ENCODE measurements around the gene TRIM31.
"Not testable (repeated sequence)": the region's sequence is repeated elsewhere in the genome, so short reads cannot be mapped to it uniquely, and the experiment has no call there.

TRIM31 gene

GRCh38 chr6:30149234-30149633 lies 36.3 kb upstream of the TRIM31 start:
- DNase-seq, result no peak

DNA sequence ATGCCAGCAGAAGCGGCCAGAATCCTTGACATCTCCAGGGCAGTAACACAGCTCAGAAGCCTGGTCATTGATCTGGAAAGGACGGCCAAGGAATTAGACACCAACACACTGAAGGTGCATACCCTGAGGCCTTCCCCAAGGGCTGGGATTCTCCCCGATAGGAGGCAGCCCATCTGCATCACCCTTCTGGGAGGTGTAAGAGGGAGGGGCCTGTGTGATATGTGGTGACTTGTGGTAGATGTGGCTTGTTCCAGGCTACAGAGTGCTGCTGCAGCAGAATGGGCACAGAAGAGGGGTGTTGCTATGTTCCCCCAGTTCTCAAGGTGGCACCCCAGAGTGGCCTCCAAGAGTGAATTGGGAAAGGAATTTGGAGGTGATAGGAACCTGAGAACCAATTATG lies 34.2 kb upstream of the TRIM31 start:
- DNase-seq, result no peak

DNA sequence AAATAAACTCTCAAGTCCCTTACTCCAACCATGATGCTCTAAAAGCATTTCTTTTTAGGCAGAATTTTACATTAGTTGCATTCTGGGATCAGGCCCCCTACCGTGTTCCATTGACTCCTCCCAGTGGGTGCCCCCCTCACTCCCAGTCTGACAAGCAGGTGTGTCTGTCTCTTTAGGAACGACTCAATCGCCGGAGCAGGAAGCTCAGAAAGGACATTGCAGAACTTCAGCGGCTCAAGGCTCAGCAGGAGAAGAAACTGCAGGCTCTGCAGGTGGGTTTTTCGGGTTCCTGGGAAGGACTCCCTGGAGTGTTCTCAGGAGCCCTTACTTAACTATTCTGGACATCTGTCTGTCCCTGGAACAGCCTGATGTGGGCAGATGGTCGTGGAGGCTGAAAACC lies 32.9 kb upstream of the TRIM31 start:
- DNase-seq, result no peak

DNA sequence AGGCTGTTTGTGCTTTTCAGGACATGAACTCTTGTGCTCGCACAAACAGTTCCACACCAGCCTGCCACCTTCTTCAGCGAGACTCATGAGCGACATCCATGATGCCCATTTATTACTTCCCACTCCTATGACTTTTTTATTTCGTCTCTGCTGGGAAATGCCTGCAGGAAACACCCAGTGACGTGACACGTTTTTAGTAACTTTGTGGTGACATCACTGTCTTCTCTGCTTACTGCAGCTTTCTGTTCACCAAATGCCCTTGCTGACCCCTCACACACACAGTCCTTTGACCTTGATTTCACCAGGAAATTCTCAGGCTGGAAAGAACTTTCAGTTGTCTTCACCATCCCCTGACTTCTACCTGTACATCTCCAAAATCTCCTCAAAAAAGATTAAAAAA lies 31.9 kb upstream of the TRIM31 start:
- DNase-seq, result no peak

- DNase-seq, result no peak
Measured at GRCh38 chr6:30143780-30144179, 30.9 kb upstream of the TRIM31 start.

DNA sequence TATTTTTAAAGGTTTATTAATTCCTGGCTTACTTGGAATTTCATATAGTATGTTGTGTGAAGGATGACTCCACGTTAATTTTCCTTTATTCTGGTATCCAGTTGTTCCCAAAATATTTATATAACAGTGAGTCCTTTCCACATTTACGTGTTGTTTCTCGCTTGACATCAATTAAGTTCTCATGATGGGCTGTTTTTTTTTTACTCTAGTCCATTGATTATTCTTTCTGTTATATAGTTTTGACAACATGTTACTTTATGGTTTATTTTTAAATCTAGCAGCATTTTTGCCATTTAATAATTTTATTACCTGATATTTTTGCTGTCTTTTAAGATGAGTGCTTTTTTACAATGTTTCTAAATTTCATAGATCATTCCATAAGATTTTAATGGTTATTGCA lies 29.8 kb upstream of the TRIM31 start:
- no peak for DNase-seq

DNA sequence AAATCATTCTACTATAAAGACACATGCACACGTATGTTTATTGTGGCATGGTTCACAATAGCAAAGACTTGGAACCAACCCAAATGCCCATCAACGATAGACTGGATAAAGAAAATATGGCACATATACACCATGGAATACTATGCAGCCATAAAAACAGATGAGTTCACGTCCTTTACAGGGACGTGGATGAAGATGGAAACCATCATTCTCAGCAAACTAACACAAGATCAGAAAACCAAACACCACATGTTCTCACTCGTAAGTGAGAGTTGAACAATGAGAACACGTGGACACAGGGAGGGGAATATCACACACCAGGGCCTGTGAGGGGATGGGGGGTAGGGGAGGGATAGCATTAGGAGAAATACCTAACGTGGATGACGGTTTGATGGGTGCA lies 27.4 kb upstream of the TRIM31 start:
- not testable (repeated sequence) for DNase-seq

- DNase-seq, result no peak
Measured at GRCh38 chr6:30136570-30137286, 23.8 kb upstream of the TRIM31 start.

DNA sequence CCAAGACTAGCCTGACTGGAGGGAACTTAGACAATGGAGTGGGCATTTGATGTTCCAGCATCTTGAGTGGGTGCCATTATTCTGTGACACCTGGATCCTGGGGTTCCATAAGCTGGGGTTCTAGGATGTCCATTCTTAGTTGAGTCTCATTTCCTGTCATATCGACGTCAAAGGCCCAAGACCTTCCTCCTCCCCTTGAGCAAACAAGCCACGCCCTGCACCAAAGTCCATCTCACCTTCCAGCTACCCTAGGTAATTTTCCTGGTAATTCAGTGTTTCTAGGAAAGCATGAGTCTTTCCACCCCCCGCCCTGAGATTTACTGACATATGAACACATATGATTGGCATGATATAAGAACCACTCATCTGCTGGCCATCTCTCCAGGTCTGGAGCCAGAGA lies 22.9 kb upstream of the TRIM31 start, which contains the start of gene TRIM40:
TRIM40 (plus strand) TSS at position 384 of the 400 bp plus-strand sequence. CDS start 897 bp downstream, outside the sequence.
- no peak for DNase-seq

DNA sequence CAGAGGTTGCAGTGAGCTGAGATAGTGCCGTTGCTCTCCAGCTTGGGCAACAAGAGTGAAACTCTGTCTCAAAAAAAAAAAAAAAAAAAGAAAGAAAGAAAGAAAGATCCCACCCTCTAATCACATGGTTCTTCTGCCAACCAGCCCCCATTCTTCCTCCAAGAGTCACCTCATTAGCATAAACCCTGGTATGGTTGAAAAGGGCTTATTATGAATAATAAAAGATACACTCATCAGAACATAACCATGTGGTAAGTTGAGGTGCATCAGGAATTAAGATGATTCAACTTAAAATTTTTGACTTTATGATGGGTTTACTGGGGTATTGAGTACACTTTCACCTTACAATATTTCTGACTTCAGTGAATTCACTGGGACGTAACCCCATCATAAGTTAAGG lies 22.3 kb upstream of the TRIM31 start:
- no peak for DNase-seq

GRCh38 chr6:30131947-30132497 lies 19.1 kb upstream of the TRIM31 start:
- DNase-seq, result no peak

- DNase-seq, result peak; percentile 76
Measured at GRCh38 chr6:30130887-30131862, 18.3 kb upstream of the TRIM31 start.

- no peak for DNase-seq
Measured at GRCh38 chr6:30130179-30130679, 17.3 kb upstream of the TRIM31 start.

GRCh38 chr6:30129265-30130178 lies 16.6 kb upstream of the TRIM31 start:
- no peak for DNase-seq

GRCh38 chr6:30127238-30128093 lies 14.6 kb upstream of the TRIM31 start:
- DNase-seq, result no peak

DNA sequence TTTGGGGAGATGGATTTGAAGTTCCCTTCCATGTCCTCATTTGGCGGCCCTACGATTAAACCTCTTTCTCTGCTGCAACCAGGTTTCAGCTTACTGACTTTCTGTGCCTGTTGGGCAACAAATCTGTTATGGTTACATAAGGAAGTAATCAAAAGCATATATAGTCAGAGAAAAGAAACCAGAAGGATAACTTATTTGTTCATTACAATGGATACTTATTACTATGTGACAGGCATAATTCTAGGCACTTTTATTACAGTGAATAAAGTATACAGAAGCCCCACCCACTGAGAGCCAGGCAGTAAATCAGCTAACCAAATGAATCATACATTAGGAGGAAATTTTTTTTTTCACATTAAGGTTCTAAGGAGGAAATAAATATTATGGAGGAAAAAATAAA lies 9.6 kb upstream of the TRIM31 start:
- DNase-seq, result no peak

DNA sequence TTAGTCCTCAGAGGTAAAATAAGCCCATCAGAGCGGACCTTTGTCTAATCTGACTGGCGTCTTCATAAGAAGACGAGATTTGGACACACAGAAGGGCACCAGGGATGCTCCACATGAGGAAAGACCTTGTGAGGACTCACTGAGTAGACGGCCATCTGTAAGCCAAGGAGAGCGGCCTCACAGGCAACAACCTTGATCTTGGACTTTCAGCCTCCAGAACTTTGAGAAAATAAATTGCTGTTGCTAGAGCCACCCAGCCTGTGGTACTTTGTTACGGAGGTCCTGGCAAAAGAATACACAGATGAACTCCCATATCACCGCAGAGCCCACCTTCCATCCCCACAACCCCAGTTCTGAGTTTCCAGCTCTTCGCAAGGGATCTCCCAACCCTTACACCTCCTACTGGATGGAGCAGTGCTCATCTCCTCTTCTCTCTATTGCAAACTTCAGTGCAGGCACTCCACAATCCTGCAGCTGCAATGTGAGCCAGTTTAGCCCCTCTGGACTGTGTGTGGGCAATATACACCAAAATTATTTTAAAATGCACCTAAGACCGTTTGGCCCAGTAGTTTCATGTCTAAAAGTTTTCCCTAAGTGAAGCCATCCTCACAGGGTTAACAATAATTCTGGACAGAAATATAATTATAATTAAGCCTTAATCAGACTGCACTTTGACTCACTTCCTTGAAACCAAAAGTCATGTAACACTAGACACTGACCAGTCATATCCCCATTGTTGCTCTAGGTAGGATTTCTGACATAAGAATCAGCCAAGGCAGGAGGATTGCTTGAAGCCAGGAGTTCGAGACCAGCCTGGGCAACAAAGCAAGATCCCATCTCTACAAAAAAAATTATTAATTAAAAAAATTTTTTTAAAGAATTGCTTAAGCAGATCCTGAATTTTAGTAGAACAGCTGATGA lies 8.8 kb upstream of the TRIM31 start:
- DNase-seq, result no peak

GRCh38 chr6:30118691-30119090 lies 5.8 kb upstream of the TRIM31 start:
- DNase-seq, result not testable (repeated sequence)

DNA sequence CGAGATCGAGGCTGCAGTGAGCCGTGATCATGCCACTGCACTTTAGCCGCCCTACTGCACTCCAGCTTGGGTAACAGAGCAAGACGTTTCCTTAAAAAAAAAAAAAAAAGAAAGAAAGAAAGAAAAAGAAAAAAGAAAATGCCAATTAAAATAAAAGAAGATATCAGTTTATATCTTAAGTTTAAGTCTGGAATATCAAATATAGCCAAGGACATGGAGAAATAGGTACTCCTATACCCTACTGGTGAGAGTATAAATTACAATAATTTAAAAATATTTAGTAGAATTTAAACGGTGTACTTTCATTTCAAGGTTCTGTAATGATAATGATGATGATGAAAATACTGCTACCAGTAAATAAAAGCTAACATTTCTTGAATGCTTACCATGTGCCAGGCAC lies 3.8 kb upstream of the TRIM31 start:
- DNase-seq, result no peak

DNA sequence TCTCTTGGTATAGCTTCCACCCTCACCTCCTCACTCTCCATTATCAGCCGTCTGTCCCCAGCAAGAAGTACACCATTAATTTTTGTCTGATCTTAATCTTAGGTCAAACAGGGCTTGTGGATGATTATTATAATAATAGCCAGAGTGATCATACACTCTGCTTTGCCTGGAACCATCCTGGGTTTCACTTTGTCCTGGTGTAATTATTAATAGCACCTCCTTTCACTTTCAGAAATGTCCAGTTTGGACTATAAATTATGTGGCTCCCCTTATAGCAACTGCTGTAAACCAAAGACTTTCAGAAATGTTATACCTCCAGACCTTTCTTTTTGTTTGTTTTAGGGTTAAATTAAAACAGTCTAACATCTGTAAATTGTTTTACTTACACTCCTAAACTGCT lies 951 bp upstream of the TRIM31 start:
- DNase-seq, result no peak
